HEK293 (cell line): ENCODE measurements around the gene PPY.

Source experiments
- IKZF3 ChIP-seq: fragments of 450-650 bp; IDR thresholded peaks from 2 replicates; pipeline ENCODE4 v1.5.0; 2018; ENCODE audit warnings: missing biosample characterization, mild to moderate bottlenecking, missing genetic modification characterization, moderate library complexity
- KLF1 ChIP-seq: fragments of 450-650 bp; formaldehyde crosslinking; IDR thresholded peaks from 2 replicates; pipeline ENCODE4 v1.5.1; 2016; ENCODE audit warnings: missing biosample characterization, missing genetic modification characterization
- KLF10 ChIP-seq: fragments of 450-650 bp; IDR thresholded peaks from 2 replicates; pipeline ENCODE4 v1.5.1; 2018; ENCODE audit warnings: missing biosample characterization, mild to moderate bottlenecking, missing genetic modification characterization
- KLF7 ChIP-seq: fragments of 450-650 bp; formaldehyde crosslinking; IDR thresholded peaks from 2 replicates; pipeline ENCODE4 v1.5.1; 2016; ENCODE audit warnings: missing biosample characterization, missing genetic modification characterization, borderline replicate concordance
- MEIS1 ChIP-seq: sonication (generic); formaldehyde crosslinking; IDR thresholded peaks from 2 replicates; pipeline ENCODE4 v1.8.1; 2022; ENCODE audit warnings: missing genetic modification reagents, mild to moderate bottlenecking, borderline replicate concordance
- MZF1 ChIP-seq: fragments of 450-650 bp; formaldehyde crosslinking; IDR thresholded peaks from 2 replicates; pipeline ENCODE4 v1.5.1; 2017; ENCODE audit warnings: missing biosample characterization, missing genetic modification characterization, borderline replicate concordance
- PRDM6 ChIP-seq: fragments of 450-650 bp; formaldehyde crosslinking; IDR thresholded peaks from 2 replicates; pipeline ENCODE4 v1.5.1; 2017; ENCODE audit warnings: missing biosample characterization, missing genetic modification characterization
- SETDB1 ChIP-seq: IDR thresholded peaks from one replicate; pipeline ENCODE4 v1.6.1; 2017; ENCODE audit warnings: mild to moderate bottlenecking, low read length, moderate library complexity, mixed read lengths; ENCODE audit not compliant: insufficient read length
- ZBTB1 ChIP-seq: fragments of 450-650 bp; formaldehyde crosslinking; IDR thresholded peaks from 2 replicates; pipeline ENCODE4 v1.5.1; 2016; ENCODE audit warnings: missing biosample characterization, missing genetic modification characterization
- ZBTB26 ChIP-seq: fragments of 450-650 bp; formaldehyde crosslinking; optimal IDR thresholded peaks from 2 replicates; pipeline ENCODE3; 2016; ENCODE audit warnings: missing biosample characterization, mild to moderate bottlenecking, missing genetic modification characterization
- ZNF121 ChIP-seq: fragments of 450-650 bp; formaldehyde crosslinking; IDR thresholded peaks from 2 replicates; pipeline ENCODE4 v1.5.1; 2016; ENCODE audit warnings: missing biosample characterization, missing genetic modification characterization
- ZNF138 ChIP-seq: fragments of 450-650 bp; formaldehyde crosslinking; IDR thresholded peaks from 2 replicates; pipeline ENCODE4 v1.5.1; 2016; ENCODE audit warnings: missing biosample characterization, missing genetic modification characterization, borderline replicate concordance
- ZNF140 ChIP-seq: fragments of 450-650 bp; formaldehyde crosslinking; IDR thresholded peaks from 2 replicates; pipeline ENCODE4 v1.5.1; 2016; ENCODE audit warnings: missing biosample characterization, missing genetic modification characterization
- ZNF16 ChIP-seq: fragments of 450-650 bp; formaldehyde crosslinking; IDR thresholded peaks from 2 replicates; pipeline ENCODE4 v1.5.1; 2016; ENCODE audit warnings: low read depth, missing biosample characterization, missing genetic modification characterization
- ZNF169 ChIP-seq: fragments of 450-650 bp; formaldehyde crosslinking; IDR thresholded peaks from 2 replicates; pipeline ENCODE4 v1.5.1; 2016; ENCODE audit warnings: missing biosample characterization, missing genetic modification characterization
- ZNF18 ChIP-seq: fragments of 450-650 bp; formaldehyde crosslinking; IDR thresholded peaks from 2 replicates; pipeline ENCODE4 v1.5.1; 2016; ENCODE audit warnings: missing biosample characterization, missing genetic modification characterization
- ZNF19 ChIP-seq: fragments of 450-650 bp; formaldehyde crosslinking; IDR thresholded peaks from 2 replicates; pipeline ENCODE4; 2016; ENCODE audit warnings: missing biosample characterization, missing genetic modification characterization, low read depth
- ZNF202 ChIP-seq: fragments of 450-650 bp; formaldehyde crosslinking; IDR thresholded peaks from 2 replicates; pipeline ENCODE4 v1.5.1; 2016; ENCODE audit warnings: missing biosample characterization, missing genetic modification characterization, borderline replicate concordance
- ZNF26 ChIP-seq: fragments of 450-650 bp; formaldehyde crosslinking; IDR thresholded peaks from 2 replicates; pipeline ENCODE4 v1.5.1; 2016; ENCODE audit warnings: missing biosample characterization, missing genetic modification characterization
- ZNF341 ChIP-seq: fragments of 450-650 bp; formaldehyde crosslinking; IDR thresholded peaks from 2 replicates; pipeline ENCODE4; 2016; ENCODE audit warnings: low read depth, missing biosample characterization, missing genetic modification characterization
- ZNF416 ChIP-seq: fragments of 450-650 bp; formaldehyde crosslinking; IDR thresholded peaks from 2 replicates; pipeline ENCODE4 v1.5.1; 2016; ENCODE audit warnings: missing biosample characterization, missing genetic modification characterization
- ZNF48 ChIP-seq: fragments of 450-650 bp; formaldehyde crosslinking; IDR thresholded peaks from 2 replicates; pipeline ENCODE4 v1.5.1; 2016; ENCODE audit warnings: missing biosample characterization, missing genetic modification characterization
- ZNF488 ChIP-seq: fragments of 450-650 bp; formaldehyde crosslinking; IDR thresholded peaks from 2 replicates; pipeline ENCODE4 v1.5.1; 2016; ENCODE audit warnings: missing biosample characterization, missing genetic modification characterization
- ZNF549 ChIP-seq: fragments of 450-650 bp; IDR thresholded peaks from 2 replicates; pipeline ENCODE4 v1.5.1; 2018; ENCODE audit warnings: missing biosample characterization, missing genetic modification characterization, mild to moderate bottlenecking, inconsistent platforms, moderate library complexity
- ZNF558 ChIP-seq: fragments of 450-650 bp; formaldehyde crosslinking; IDR thresholded peaks from 2 replicates; pipeline ENCODE4 v1.5.1; 2016; ENCODE audit warnings: missing biosample characterization, missing genetic modification characterization
- ZNF621 ChIP-seq: fragments of 450-650 bp; formaldehyde crosslinking; IDR thresholded peaks from 2 replicates; pipeline ENCODE4 v1.5.1; 2017; ENCODE audit warnings: missing biosample characterization, missing genetic modification characterization
- ZNF624 ChIP-seq: fragments of 450-650 bp; formaldehyde crosslinking; IDR thresholded peaks from 2 replicates; pipeline ENCODE4 v1.5.1; 2017; ENCODE audit warnings: missing biosample characterization, missing genetic modification characterization
- ZNF629 ChIP-seq: fragments of 450-650 bp; formaldehyde crosslinking; IDR thresholded peaks from 2 replicates; pipeline ENCODE4 v1.5.1; 2017; ENCODE audit warnings: missing biosample characterization, missing genetic modification characterization
- ZNF701 ChIP-seq: fragments of 450-650 bp; formaldehyde crosslinking; IDR thresholded peaks from 2 replicates; pipeline ENCODE4 v1.5.1; 2016; ENCODE audit warnings: missing biosample characterization, missing genetic modification characterization
- ZNF791 ChIP-seq: fragments of 450-650 bp; formaldehyde crosslinking; IDR thresholded peaks from 2 replicates; pipeline ENCODE4 v1.5.1; 2016; ENCODE audit warnings: missing biosample characterization, missing genetic modification characterization
- ZSCAN16 ChIP-seq: fragments of 450-650 bp; formaldehyde crosslinking; IDR thresholded peaks from 2 replicates; pipeline ENCODE4 v1.5.1; 2016; ENCODE audit warnings: missing biosample characterization, missing genetic modification characterization
- ZSCAN5A ChIP-seq: fragments of 450-650 bp; formaldehyde crosslinking; IDR thresholded peaks from 2 replicates; pipeline ENCODE4 v1.5.1; 2016; ENCODE audit warnings: missing biosample characterization, missing genetic modification characterization
- ZXDB ChIP-seq: fragments of 450-650 bp; formaldehyde crosslinking; IDR thresholded peaks from 2 replicates; pipeline ENCODE4 v1.5.1; 2016; ENCODE audit warnings: missing biosample characterization, missing genetic modification characterization

Gene PPY

GRCh38 chr17:43983515-43984411, 41.5 kb upstream of the PPY start (continued):
- TF ChIP-seq ZNF121 (tag by site-specific recombination) (no peak), ZNF341 (tag by site-specific recombination) (0 out of 2 replicates have a peak, but pooled peaks have one; percentile 1), ZNF488 (tag by site-specific recombination) (no peak), KLF1 (tag by site-specific recombination) (peak; percentile 89), ZBTB26 (tag by site-specific recombination) (peak; percentile 99), SETDB1 (no peak), ZNF629 (peak; percentile 93), KLF7 (tag by site-specific recombination) (peak; percentile 64; the same call in 1 of the 2 replicates), ZBTB1 (tag by site-specific recombination) (no peak), KLF10 (no peak), ZNF416 (tag by site-specific recombination) (no peak), ZNF621 (tag by site-specific recombination) (no peak), MZF1 (tag by site-specific recombination) (no peak), ZNF19 (tag by site-specific recombination) (no peak), ZNF701 (tag by site-specific recombination) (no peak), ZNF791 (tag by site-specific recombination) (no peak), ZNF26 (tag by site-specific recombination) (no peak), ZNF138 (tag by site-specific recombination) (no peak), ZNF558 (tag by site-specific recombination) (no peak), ZNF624 (tag by site-specific recombination) (no peak), ZSCAN16 (tag by site-specific recombination) (no peak), ZNF18 (tag by site-specific recombination) (no peak), ZNF140 (no peak), PRDM6 (tag by site-specific recombination) (no peak), ZNF48 (no peak), ZNF549 (tag by site-specific recombination) (no peak), ZNF202 (tag by site-specific recombination) (no peak), ZSCAN5A (tag by site-specific recombination) (no peak), ZNF16 (tag by site-specific recombination) (no peak), MEIS1 (CRISPR knock-in tag) (no peak), IKZF3 (tag by site-specific recombination) (0 out of 2 replicates have a peak, but pooled peaks have one; percentile 24), ZXDB (tag by site-specific recombination) (peak; percentile 99), ZNF169 (tag by site-specific recombination) (no peak)
